ENCODE measurements around the gene FIBCD1. TPM values are rescaled to one million over a fixed set of nuclear protein-coding genes. Genes with fewer than 3 reads are reported as not detected.

The FIBCD1 gene
- polyA plus RNA-seq, 1 of the 3 experiments (the other 2 are of a cell fraction), result 1.3 TPM

DNA sequence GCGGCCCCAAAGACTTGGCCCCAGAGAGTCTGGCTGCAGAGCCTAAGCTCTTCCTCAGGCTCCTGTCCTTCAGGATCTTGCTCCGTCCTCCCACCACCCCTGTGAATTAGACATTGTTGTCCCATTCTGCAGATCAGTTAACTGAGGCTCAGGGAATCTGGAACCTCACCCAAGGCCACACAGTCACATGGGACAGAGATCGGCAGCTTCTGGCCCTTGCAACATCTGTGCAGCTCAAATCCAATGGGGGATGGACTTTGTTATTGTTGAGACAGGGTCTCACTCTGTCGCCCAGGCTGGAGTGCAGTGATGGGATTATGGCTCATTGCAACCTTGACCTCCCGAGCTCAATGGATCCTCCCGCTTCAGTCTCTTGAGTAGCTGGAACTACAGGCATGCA, 46.0 kb upstream of the FIBCD1 start:
- Histone ChIP-seq H3K27ac (ENCODE audit: low read depth in 2 of 2, low read length in 1 of 2) (no peak overlapping the region), H3K9me3 (no peaks in the 10 kb centered on the region), H3K79me2 (ENCODE audit: insufficient read depth) (no peaks in the 10 kb centered on the region), H3K4me1 (ENCODE audit: control insufficient read depth in 1 of 2, insufficient read depth in 2 of 2, low read depth in 1 of 2, low read length in 1 of 2) (no peaks in the 10 kb centered on the region), H4K20me1 (ENCODE audit: insufficient read depth) (no peaks in the 10 kb centered on the region), H3K9ac (no peak overlapping the region), H3K27me3 (ENCODE audit: insufficient read depth) (0 out of 2 replicates have a peak, but pooled peaks cover 7% of the 10 kb centered on the region), H3K4me3 (ENCODE audit: low read depth in 2 of 2, low read length in 1 of 2) (no peak overlapping the region), H2AFZ (ENCODE audit: low read depth) (no peak overlapping the region), H3K36me3 (replicated peaks in 1 of 2; ENCODE audit: control insufficient read depth in 1 of 2, insufficient read depth in 2 of 2, low read length in 1 of 2) (no peaks in the 10 kb centered on the region), H3K9me2 (no peaks in the 10 kb centered on the region), H3F3A (replicated peaks; ENCODE audit: insufficient read depth) (no peaks in the 10 kb centered on the region), H3K4me2 (no peak overlapping the region)
- WGBS (ENCODE audit: low lambda C conversion rate), result 74% methylated on average over 3 of the region's 6 CpGs
- no peak for DNase-seq
- POLR2A ChIA-PET, result no interaction called here
- CTCF ChIA-PET, result interaction anchor here (1.4 to 2.1 kb wide), 2 partner anchors 13 to 119 kb away, joined by 5 to 15 read pairs; no protein-coding TSS in a partner anchor
- TF ChIP-seq, protein P1, sequence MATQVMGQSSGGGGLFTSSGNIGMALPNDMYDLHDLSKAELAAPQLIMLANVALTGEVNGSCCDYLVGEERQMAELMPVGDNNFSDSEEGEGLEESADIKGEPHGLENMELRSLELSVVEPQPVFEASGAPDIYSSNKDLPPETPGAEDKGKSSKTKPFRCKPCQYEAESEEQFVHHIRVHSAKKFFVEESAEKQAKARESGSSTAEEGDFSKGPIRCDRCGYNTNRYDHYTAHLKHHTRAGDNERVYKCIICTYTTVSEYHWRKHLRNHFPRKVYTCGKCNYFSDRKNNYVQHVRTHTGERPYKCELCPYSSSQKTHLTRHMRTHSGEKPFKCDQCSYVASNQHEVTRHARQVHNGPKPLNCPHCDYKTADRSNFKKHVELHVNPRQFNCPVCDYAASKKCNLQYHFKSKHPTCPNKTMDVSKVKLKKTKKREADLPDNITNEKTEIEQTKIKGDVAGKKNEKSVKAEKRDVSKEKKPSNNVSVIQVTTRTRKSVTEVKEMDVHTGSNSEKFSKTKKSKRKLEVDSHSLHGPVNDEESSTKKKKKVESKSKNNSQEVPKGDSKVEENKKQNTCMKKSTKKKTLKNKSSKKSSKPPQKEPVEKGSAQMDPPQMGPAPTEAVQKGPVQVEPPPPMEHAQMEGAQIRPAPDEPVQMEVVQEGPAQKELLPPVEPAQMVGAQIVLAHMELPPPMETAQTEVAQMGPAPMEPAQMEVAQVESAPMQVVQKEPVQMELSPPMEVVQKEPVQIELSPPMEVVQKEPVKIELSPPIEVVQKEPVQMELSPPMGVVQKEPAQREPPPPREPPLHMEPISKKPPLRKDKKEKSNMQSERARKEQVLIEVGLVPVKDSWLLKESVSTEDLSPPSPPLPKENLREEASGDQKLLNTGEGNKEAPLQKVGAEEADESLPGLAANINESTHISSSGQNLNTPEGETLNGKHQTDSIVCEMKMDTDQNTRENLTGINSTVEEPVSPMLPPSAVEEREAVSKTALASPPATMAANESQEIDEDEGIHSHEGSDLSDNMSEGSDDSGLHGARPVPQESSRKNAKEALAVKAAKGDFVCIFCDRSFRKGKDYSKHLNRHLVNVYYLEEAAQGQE (IDR thresholded peaks at IDR 0.05; ENCODE audit: low read depth, low read length), result no peak
- TF ChIP-seq RAD21 (IDR thresholded peaks at IDR 0.05; ENCODE audit: low read length) (no peak), NRF1 (IDR thresholded peaks at IDR 0.05; ENCODE audit: low read depth, low read length) (no peak), EZH2phosphoT487 (IDR thresholded peaks at IDR 0.05; ENCODE audit: borderline replicate concordance, low read depth) (no peak), JUND (IDR thresholded peaks at IDR 0.05) (no peak)
- TF ChIP-seq, protein P2, sequence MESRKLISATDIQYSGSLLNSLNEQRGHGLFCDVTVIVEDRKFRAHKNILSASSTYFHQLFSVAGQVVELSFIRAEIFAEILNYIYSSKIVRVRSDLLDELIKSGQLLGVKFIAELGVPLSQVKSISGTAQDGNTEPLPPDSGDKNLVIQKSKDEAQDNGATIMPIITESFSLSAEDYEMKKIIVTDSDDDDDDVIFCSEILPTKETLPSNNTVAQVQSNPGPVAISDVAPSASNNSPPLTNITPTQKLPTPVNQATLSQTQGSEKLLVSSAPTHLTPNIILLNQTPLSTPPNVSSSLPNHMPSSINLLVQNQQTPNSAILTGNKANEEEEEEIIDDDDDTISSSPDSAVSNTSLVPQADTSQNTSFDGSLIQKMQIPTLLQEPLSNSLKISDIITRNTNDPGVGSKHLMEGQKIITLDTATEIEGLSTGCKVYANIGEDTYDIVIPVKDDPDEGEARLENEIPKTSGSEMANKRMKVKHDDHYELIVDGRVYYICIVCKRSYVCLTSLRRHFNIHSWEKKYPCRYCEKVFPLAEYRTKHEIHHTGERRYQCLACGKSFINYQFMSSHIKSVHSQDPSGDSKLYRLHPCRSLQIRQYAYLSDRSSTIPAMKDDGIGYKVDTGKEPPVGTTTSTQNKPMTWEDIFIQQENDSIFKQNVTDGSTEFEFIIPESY (IDR thresholded peaks at IDR 0.05; ENCODE audit: borderline replicate concordance, low read depth), result no peak
- TF ChIP-seq, protein P3, sequence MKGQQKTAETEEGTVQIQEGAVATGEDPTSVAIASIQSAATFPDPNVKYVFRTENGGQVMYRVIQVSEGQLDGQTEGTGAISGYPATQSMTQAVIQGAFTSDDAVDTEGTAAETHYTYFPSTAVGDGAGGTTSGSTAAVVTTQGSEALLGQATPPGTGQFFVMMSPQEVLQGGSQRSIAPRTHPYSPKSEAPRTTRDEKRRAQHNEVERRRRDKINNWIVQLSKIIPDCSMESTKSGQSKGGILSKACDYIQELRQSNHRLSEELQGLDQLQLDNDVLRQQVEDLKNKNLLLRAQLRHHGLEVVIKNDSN (IDR thresholded peaks at IDR 0.05; ENCODE audit: borderline replicate concordance, low read depth), result no peak
- TF ChIP-seq, protein P4, sequence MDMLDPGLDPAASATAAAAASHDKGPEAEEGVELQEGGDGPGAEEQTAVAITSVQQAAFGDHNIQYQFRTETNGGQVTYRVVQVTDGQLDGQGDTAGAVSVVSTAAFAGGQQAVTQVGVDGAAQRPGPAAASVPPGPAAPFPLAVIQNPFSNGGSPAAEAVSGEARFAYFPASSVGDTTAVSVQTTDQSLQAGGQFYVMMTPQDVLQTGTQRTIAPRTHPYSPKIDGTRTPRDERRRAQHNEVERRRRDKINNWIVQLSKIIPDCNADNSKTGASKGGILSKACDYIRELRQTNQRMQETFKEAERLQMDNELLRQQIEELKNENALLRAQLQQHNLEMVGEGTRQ (IDR thresholded peaks at IDR 0.05; ENCODE audit: borderline replicate concordance, low read depth, low read length), result no peak
- TF ChIP-seq, protein P5, sequence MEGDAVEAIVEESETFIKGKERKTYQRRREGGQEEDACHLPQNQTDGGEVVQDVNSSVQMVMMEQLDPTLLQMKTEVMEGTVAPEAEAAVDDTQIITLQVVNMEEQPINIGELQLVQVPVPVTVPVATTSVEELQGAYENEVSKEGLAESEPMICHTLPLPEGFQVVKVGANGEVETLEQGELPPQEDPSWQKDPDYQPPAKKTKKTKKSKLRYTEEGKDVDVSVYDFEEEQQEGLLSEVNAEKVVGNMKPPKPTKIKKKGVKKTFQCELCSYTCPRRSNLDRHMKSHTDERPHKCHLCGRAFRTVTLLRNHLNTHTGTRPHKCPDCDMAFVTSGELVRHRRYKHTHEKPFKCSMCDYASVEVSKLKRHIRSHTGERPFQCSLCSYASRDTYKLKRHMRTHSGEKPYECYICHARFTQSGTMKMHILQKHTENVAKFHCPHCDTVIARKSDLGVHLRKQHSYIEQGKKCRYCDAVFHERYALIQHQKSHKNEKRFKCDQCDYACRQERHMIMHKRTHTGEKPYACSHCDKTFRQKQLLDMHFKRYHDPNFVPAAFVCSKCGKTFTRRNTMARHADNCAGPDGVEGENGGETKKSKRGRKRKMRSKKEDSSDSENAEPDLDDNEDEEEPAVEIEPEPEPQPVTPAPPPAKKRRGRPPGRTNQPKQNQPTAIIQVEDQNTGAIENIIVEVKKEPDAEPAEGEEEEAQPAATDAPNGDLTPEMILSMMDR (IDR thresholded peaks at IDR 0.05), result no peak
- TF ChIP-seq, protein P6, sequence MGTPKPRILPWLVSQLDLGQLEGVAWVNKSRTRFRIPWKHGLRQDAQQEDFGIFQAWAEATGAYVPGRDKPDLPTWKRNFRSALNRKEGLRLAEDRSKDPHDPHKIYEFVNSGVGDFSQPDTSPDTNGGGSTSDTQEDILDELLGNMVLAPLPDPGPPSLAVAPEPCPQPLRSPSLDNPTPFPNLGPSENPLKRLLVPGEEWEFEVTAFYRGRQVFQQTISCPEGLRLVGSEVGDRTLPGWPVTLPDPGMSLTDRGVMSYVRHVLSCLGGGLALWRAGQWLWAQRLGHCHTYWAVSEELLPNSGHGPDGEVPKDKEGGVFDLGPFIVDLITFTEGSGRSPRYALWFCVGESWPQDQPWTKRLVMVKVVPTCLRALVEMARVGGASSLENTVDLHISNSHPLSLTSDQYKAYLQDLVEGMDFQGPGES (IDR thresholded peaks at IDR 0.05; ENCODE audit: low read depth, low read length), result no peak
